IPS-18c (cell line): ENCODE data around the gene BHLHE23.

Experiments
- H3K4me3 ChIP-seq: 2 replicates; pipeline ENCODE4 v1.7.0; 2013; ENCODE audit warnings: low read depth, mild to moderate bottlenecking, low read length, moderate library complexity; ENCODE audit not compliant: insufficient read depth
- H3K9me3 ChIP-seq: one replicate; pipeline ENCODE4 v1.6.1; 2013; ENCODE audit warnings: mild to moderate bottlenecking, low read length, moderate library complexity; ENCODE audit not compliant: control insufficient read depth, insufficient read depth

BHLHE23 gene

DNA sequence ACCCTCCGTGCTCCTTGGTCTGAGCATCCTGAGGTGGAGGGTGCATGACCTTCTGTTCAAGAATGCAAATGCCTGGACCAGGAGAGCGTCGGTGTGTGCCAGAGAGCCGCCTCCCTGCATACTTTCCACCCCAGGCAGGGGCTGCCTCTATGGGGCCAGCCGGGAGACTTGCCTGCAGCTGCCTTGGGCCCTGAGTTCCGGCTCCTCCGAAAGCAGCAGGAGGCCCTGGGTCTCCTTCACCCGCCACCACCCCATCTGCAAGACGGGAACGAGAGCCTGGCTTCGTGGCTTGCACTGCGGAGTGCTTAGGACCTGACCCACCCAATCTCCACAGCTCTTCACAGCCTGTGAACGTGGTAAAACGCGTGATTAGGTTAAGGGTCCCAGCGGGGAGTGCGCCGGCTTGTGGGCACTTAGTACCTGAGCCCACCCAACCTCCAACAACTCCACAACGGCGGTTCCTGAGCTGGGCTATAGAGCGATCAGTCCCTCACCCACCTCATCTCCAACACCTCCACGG, 16.4 kb downstream of the BHLHE23 start:
- no peaks in the 10 kb centered on the region for H3K9me3 ChIP-seq
- H3K4me3 ChIP-seq: no peak overlapping the region

DNA sequence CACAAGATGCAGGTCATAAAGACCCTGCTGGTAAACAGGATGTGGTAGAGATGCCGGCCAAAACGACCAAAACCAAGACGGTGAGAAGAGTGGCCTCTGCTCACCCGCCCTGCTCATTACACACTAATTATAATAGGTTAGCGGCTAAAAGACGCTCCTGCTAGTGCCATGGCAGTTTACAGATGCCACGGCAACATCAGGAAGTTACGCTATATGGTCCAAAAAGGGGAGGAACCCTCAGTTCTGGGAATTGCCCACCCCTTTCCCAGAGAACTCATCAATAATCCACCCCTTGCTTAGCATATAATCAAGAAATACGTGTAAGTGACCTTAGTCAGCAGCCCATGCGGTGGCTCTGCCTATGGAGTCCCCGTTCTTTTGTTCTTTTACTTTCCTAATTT, 17.6 kb downstream of the BHLHE23 start:
- Histone ChIP-seq H3K4me3 (no peak overlapping the region), H3K9me3 (no peaks in the 10 kb centered on the region)

DNA sequence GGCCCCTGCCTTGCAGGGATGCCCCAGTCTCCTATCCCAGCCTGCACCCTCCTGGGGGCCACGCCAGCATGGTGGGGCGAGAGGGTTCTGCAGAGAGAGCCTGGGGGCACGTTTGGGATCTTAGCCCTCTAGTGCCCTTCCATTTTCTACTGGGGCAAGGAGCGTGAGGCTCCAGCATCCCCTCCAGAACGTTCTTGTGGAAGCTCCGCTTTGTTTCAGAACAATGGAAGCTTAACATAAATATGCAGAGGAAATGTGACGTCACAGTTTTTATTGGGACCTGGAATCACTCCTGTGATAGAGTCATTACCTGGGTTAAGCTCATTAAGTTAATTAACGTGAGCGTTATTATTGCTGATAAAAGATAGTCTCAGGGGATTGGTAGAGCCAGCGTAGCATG, 19.6 kb downstream of the BHLHE23 start:
- Histone ChIP-seq H3K9me3 (no peaks in the 10 kb centered on the region), H3K4me3 (no peak overlapping the region)

DNA sequence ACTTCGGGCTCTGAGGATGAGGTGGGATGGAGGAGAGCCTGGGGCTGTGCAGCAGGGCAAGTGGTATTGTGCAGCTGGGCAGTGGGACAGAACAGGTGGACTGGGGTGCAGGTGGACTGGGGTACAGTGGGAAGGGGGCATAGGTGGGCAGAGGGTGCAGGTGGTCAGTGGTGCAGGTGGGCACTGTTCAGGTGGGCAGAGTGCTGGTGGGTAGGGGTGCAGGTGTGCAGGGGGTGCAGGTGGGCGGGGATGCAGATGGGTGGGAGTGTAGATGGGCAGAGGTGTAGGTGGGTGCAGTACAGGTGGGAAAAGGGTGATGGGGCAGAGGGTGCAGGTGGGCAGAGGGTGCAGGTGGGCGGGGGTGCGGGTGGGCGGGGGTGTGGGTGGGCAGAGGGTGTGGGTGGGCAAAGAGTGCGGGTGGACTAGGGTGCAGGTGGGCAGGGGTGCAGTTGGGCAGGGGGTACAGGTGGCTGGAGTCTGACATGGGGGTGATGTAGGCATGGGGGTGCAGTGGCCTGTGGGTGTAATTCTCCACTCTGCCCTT, 20.4 kb downstream of the BHLHE23 start:
- Histone ChIP-seq H3K9me3 (no peaks in the 10 kb centered on the region), H3K4me3 (no peak overlapping the region)

DNA sequence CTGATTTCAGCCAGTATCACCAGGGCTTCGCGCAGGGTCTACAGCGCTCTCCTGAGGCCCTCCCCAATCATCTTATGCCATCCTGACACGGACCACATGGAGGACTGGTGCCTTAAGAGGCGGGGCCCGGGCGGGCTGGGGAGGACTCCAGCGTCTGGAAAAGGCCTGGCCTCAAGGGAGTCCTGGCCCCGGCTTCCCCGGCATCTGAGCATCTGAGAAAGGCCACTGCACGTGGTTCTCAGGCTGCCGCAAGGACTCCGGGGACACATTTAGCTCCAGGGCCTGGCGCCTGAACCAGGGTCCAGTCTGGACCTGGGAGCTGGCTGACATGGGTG, 21.4 kb downstream of the BHLHE23 start:
- Histone ChIP-seq H3K4me3 (no peak overlapping the region), H3K9me3 (no peaks in the 10 kb centered on the region)

DNA sequence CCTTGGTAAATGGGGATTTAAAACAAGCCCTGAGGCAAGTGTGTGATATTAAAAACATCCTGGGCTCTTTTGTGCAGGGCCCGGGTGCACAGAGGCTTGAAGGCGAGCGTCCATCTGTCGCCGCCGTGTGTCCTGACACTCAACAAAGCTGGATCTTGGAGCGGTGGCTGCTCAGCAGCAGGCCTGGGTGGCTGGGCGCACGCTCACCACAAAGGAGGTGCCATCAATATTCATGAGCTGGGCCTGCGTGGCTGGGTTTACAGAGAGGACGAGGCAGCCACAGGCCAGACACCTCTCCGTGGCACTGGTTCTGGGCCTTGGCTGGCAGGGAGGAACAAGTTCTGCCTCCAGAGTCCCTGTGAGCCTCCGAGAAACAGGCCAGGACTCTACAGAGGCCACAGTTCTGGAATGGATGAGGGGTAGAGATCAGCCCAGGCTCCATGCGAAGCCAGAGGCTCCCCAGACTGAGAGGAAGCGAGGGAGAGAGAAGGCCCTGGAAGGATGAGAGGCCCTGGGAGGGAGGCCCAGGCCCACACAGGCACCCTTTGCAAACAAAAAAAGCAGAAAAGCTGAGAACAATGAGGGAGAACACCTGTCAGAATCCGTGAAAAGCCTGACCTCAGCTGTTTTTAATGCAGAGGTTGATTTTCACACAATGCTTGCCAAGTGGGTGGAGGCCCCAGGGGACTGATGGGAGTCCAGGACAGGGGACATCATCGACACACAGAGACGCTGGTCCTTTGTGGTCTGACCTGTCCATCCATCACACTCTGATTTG, 21.9 kb downstream of the BHLHE23 start:
- Histone ChIP-seq H3K9me3 (no peaks in the 10 kb centered on the region), H3K4me3 (no peak overlapping the region)

DNA sequence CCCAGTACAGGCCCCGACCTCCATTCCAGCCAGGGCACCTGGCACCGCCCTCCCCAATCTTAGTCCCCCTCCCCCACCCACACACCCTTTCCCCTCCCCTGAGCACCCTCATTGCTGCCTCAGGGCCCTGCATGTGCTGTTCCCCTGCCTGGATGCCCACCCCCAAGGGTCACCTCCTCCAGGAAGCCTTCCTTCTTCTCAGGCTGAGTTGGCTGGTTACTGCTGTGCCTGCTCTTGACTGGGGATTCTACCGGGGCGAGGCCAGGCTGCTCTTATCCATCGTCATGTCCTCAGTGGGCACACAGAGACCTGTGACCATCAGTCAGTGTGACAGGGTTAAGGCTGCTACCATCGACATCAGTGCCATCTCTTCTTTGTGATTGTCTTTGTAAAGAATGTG, 23.6 kb downstream of the BHLHE23 start:
- Histone ChIP-seq H3K4me3 (no peak overlapping the region), H3K9me3 (no peaks in the 10 kb centered on the region)

DNA sequence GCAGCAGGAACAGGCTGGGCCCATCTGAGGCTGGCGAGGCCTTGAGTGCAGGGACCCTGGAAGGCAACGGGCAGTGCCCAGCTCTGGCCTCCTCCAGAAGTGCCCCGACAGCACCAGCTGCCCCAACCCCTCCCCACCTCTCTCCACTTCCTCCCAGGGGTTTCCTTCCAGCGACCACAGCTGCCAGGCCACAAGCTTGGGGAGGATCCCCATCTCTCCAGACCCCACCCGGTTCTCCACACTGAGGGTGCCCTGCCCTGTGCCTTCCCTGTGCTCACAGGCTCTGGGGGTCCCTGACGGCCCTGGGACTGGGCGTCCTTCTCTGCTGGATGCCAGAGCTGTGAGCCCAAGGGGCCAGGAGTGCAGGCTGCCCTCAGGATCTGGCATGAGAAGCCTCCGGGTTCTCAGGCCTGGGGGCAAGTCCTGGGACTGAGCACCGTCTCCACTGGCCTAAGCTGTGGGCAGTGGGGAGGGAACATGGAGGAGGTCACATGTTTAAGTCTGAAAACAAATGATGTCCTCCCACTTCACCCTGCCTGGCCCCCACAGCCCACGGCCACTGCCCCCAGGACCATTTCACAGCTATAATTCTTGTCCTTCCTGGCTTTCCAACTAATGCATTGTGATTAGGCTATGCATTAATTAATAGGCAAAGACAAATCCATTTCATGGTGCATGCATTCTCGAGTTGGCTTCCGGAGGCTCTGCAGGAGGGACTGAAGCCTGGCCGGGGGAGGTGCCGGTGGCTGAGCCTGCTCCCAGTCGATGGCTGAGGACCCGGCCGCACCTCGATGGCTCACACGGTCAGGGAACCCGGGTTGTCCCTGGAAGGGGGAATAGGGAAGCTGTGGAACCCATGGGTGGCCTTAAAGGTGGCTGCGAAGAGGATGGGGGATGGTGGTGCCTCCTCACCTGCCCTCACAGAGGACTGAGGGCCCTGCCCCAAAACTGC, 24.4 kb downstream of the BHLHE23 start:
- Histone ChIP-seq H3K9me3 (no peaks in the 10 kb centered on the region), H3K4me3 (no peak overlapping the region)

DNA sequence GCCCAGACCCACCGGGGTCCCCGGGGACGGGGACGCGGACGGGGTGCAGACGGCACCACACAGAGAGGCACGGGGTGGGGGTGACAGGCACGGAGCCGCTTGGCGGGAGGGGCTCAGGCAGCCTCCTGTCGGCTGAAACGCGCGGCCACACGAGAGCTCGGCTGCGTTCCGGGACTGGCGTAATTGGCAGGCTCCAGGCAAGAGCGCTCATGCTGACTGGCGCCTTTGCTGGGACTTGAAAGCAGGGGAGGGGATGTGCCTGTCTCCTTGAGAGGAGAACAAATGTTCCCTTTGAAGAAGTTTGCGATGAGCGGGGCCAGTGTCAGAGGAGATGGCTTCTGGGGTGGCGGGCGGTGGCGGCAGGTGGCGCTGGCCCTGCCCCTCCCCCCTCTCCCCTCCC, 25.8 kb downstream of the BHLHE23 start:
- Histone ChIP-seq H3K4me3 (no peak overlapping the region), H3K9me3 (no peaks in the 10 kb centered on the region)

DNA sequence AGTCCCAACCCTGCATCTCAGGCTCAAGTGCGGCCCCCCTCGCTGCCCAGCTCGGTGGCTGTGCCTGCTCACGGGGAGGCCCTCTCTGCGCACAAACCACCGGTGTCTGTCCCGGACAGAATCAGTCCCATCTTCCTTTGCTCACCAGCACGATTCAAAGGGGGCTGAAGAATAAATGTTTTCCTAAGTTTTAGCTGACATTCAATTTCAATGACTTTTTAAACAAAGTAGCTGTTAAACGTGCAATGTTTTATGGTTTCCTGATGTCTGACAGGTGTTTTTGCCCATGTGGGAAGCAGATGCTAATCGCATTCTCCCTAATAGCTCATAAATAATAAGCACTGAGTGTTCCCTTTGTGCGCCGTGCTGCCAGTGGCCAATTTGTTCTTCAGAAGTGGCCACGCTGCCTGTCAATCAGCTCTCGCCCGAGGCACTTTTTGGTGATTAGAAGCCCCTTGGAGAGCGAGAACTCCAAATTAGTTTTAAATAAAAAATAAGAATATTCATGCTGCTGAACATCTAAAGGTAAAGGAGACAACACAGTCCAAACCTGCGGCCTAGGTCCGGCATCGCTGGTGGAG, 26.3 kb downstream of the BHLHE23 start:
- Histone ChIP-seq H3K4me3 (no peak overlapping the region), H3K9me3 (no peaks in the 10 kb centered on the region)

DNA sequence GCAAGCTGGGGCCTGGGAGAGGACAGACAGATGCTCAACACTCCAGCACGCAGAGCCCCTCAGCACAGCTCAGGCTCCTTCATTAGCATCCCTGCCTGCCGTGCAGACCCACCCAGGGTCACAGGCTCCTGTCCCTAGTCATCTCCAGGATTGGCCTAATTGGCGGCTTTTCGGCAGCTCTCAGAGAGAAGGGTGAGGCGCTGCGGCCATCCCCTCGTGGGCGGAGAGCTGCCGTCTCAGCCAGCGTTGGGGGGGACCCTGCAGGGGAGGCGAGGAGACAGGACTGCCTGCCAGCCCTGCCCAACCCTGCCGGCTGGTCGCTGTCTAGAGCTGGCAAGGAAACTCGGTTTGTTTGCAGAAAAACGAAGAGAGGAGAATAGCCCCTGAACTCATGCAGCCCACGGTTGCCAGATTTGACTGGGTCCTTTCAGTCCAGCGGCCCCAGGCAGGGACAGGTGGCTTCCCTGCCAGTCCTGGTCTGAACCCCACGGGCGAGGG, 26.8 kb downstream of the BHLHE23 start:
- no peaks in the 10 kb centered on the region for H3K9me3 ChIP-seq
- no peak overlapping the region for H3K4me3 ChIP-seq

DNA sequence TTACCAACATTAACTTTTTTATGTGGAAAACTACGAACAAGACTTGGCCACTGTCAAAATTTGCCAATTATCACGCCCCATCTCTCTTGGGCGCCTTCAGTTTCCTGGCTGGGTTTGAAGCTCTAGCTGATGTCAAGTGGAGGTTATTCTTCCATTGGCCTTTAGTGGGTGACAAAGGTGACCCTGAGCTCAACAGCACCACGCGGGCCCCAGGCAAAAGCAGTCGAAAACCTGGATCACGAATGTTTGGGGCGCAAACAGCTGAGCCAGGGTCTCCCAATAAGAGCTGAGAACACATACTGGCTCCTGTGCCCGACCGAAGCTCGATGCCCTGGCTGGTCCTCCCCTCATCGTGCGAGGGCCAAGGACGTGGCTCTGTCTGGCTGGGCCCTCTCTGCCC, 27.5 kb downstream of the BHLHE23 start:
- Histone ChIP-seq H3K9me3 (no peaks in the 10 kb centered on the region), H3K4me3 (no peak overlapping the region)

DNA sequence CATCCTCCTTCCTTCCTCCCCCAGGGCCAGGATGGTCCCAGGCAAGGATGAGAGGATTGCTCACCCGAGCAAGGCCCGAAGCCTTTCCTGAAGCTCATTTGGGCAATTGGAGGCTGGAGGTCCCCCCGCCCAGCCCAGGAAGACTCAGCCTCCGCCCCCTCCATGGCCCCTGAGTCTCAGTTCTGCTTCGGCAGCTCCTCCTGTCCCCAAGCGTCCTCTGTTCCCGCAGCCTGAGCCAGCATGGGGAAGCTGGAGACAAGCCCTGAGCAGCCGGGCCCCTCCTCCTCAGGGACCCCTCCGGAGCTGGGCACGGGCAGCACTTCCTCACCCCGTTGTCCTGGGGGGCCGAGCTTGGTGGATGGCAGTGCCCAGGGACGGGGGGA, 28.2 kb downstream of the BHLHE23 start:
- no peak overlapping the region for H3K4me3 ChIP-seq
- no peaks in the 10 kb centered on the region for H3K9me3 ChIP-seq

DNA sequence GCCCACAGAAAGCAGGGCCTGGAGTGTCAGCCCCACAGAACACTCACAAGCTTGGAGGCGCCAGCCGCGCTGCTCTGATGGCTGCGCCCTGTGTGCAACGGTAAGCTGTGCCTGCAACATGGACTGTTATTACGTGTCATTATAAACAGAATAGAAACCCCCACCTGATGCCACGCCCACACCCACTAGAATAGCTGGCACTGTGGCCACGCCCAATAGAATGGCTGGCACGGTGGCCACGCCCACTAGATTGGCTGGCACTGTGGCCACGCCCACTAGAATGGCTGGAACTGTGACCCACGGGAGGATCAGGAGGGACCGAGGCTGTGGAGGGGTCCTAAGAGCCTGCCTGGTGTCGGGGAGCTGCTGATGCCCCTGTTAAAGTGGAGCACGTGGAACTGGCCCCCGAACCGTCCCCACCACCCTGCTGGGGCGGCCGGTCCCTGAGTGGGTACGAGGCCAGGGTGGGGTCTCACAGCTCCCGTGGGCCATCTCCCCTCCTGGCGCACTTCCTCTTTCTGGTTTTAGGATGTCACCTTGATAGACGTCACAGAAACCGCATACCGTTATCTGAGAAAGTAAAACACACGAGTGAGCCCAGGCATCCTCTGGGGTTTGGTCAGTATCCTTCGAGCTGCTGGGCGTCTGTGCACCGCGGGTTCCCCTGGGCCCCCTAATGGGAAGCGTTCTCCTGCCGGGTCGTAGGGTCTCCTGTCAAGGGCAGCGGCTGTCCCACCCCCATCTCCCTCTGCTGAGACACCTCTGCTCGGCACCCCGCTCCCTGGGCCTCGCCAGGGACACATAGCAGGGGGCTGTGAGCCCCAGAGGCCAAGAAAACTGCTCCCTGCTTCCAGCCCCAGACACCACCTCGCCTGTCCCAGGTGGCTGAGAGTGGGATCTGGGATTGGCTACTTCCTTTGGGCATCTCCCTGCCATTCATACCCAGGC, 28.9 kb downstream of the BHLHE23 start:
- H3K4me3 ChIP-seq: no peak overlapping the region
- no peaks in the 10 kb centered on the region for H3K9me3 ChIP-seq

DNA sequence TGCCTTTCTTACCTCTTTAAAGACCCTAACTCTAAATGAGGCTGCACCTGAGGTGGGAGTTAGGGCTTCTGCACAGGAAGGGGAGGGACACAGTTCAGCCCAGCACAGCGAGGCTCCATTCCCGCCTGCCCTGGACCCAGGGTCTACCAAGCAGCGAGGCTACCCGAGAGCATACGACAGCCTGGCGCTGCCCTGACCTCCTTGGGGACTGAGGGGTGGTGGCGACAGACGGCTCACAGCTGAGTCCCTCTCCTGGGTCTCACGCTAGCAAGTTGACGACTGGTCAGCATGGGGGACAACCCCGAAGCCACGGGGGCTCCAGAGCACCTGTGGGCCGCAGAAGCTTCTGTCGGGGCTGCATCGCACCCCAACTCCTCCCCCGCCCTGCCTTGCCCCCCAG, 29.9 kb downstream of the BHLHE23 start:
- Histone ChIP-seq H3K4me3 (no peak overlapping the region), H3K9me3 (no peaks in the 10 kb centered on the region)

DNA sequence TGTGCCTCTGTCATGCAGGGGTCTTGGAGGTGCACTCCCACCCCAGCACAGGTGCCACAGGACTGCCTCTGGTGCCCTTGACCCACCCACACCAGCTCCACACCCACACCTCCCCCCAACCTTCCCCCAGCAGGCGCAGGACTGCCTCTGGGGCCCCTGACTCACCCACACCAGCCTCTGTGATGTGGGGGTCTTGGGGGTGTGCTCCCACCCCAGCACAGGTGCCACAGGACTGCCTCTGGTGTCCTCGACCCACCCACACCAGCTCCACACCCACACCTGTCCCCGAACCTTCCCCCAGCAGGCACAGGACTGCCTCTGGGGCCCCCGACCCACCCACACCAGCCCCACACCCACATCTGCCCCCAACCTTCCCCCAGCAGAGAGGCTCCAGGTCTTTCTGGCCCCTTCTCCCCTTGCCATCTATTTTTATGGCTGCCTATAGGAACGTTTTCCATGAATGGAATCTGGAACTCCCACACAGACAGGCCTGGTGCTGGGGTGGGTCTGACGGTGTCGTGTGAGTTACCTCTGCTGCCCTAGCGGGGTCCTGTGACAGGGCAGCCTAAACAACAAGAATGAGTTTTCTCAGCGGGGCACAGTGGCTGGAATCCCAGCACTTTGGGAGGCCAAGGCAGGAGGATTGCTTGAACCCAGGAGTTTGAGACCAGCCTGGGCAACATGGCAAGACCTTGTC, 30.8 kb downstream of the BHLHE23 start:
- no peak overlapping the region for H3K4me3 ChIP-seq

More for the DNA sequence above, 30.8 kb downstream of the BHLHE23 start:
- no peaks in the 10 kb centered on the region for H3K9me3 ChIP-seq
